HL-60 (cell line): Measurements from ENCODE around the gene PANK2.

Source experiments
- DNase-seq, 2 experiments: peaks; one replicate each; pipeline ENCODE4 v3.0.0-alpha.2; 2010 to 2020; ENCODE audit warnings: low read depth in 1 of 2, low spot score in 1 of 2
- H3K27ac ChIP-seq: fragments of 250-450 bp; sonication (Bioruptor Pico); replicated peaks from 2 replicates; pipeline ENCODE4 v1.5.1; 2020; ENCODE audit warnings: mild to moderate bottlenecking, moderate library complexity
- H3K27me3 ChIP-seq: fragments of 250-450 bp; sonication (Bioruptor Pico); 2 replicates; pipeline ENCODE4 v1.5.1; 2021; ENCODE audit warnings: mild to moderate bottlenecking, moderate library complexity; ENCODE audit not compliant: insufficient read depth, poor library complexity, severe bottlenecking
- H3K4me3 ChIP-seq: replicated peaks from 2 replicates; pipeline ENCODE4 v1.5.1; 2011; ENCODE audit warnings: mild to moderate bottlenecking, control low read depth, low read length; ENCODE audit not compliant: insufficient read depth
- GABPA ChIP-seq: IDR thresholded peaks from 2 replicates; pipeline ENCODE4 v1.6.1; 2012; ENCODE audit warnings: low read depth
- POLR2AphosphoS5 ChIP-seq: IDR thresholded peaks from 2 replicates; pipeline ENCODE4 v1.6.1; 2012; ENCODE audit warnings: low read depth
- SPI1 ChIP-seq: IDR thresholded peaks from 2 replicates; pipeline ENCODE4 v1.6.1; 2012; ENCODE audit warnings: low read depth, mild to moderate bottlenecking, borderline replicate concordance
- TF ChIP-seq, protein P1 (sequence below): IDR thresholded peaks from one replicate; pipeline ENCODE4 v1.5.1; 2011; ENCODE audit warnings: low read length, control low read depth, inconsistent platforms; ENCODE audit not compliant: insufficient read depth
- TF ChIP-seq, protein P2 (sequence below): IDR thresholded peaks from 2 replicates; pipeline ENCODE4 v1.6.1; 2012; ENCODE audit warnings: low read depth; ENCODE audit not compliant: insufficient replicate concordance

Gene PANK2

DNA sequence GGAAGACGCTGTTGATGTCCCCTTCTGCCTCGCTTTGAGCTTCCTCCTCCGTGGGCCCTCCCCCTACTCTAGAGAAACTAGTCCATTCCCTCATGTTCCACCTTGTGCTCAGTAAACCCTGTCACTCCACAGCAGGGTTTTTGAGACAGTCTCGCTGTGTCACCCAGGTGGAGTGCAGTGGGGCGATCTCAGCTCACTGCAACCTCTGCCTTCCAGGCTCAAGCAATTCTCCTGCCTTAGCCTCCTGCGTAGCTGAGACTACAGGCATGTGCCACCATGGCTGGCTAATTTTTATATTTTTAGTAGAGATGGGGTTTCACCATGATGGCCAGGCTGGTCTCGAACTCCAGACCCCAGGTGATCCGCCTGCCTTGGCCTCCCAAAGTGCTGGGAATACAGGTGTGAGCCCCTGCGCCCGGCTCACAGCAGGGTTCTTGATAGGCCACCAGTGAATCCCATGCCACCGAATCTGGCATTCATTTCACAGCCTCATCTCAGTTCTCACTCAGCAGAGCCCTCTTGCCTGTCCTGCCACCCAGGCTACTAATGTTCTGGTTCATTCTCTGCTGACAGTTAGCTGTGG, 36.0 kb downstream of the PANK2 start:
- H3K27me3 ChIP-seq = no peaks in the 10 kb centered on the region
- DNase-seq = no peak
- TF ChIP-seq SPI1 = no peak
- TF ChIP-seq, protein P1, sequence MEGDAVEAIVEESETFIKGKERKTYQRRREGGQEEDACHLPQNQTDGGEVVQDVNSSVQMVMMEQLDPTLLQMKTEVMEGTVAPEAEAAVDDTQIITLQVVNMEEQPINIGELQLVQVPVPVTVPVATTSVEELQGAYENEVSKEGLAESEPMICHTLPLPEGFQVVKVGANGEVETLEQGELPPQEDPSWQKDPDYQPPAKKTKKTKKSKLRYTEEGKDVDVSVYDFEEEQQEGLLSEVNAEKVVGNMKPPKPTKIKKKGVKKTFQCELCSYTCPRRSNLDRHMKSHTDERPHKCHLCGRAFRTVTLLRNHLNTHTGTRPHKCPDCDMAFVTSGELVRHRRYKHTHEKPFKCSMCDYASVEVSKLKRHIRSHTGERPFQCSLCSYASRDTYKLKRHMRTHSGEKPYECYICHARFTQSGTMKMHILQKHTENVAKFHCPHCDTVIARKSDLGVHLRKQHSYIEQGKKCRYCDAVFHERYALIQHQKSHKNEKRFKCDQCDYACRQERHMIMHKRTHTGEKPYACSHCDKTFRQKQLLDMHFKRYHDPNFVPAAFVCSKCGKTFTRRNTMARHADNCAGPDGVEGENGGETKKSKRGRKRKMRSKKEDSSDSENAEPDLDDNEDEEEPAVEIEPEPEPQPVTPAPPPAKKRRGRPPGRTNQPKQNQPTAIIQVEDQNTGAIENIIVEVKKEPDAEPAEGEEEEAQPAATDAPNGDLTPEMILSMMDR = no peak
- TF ChIP-seq POLR2AphosphoS5 = no peak
- TF ChIP-seq, protein P2, sequence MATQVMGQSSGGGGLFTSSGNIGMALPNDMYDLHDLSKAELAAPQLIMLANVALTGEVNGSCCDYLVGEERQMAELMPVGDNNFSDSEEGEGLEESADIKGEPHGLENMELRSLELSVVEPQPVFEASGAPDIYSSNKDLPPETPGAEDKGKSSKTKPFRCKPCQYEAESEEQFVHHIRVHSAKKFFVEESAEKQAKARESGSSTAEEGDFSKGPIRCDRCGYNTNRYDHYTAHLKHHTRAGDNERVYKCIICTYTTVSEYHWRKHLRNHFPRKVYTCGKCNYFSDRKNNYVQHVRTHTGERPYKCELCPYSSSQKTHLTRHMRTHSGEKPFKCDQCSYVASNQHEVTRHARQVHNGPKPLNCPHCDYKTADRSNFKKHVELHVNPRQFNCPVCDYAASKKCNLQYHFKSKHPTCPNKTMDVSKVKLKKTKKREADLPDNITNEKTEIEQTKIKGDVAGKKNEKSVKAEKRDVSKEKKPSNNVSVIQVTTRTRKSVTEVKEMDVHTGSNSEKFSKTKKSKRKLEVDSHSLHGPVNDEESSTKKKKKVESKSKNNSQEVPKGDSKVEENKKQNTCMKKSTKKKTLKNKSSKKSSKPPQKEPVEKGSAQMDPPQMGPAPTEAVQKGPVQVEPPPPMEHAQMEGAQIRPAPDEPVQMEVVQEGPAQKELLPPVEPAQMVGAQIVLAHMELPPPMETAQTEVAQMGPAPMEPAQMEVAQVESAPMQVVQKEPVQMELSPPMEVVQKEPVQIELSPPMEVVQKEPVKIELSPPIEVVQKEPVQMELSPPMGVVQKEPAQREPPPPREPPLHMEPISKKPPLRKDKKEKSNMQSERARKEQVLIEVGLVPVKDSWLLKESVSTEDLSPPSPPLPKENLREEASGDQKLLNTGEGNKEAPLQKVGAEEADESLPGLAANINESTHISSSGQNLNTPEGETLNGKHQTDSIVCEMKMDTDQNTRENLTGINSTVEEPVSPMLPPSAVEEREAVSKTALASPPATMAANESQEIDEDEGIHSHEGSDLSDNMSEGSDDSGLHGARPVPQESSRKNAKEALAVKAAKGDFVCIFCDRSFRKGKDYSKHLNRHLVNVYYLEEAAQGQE = no peak
- no peak for TF ChIP-seq GABPA
- peak overlapping the region; percentile 46 for H3K27ac ChIP-seq
- no peak overlapping the region for H3K4me3 ChIP-seq

DNA sequence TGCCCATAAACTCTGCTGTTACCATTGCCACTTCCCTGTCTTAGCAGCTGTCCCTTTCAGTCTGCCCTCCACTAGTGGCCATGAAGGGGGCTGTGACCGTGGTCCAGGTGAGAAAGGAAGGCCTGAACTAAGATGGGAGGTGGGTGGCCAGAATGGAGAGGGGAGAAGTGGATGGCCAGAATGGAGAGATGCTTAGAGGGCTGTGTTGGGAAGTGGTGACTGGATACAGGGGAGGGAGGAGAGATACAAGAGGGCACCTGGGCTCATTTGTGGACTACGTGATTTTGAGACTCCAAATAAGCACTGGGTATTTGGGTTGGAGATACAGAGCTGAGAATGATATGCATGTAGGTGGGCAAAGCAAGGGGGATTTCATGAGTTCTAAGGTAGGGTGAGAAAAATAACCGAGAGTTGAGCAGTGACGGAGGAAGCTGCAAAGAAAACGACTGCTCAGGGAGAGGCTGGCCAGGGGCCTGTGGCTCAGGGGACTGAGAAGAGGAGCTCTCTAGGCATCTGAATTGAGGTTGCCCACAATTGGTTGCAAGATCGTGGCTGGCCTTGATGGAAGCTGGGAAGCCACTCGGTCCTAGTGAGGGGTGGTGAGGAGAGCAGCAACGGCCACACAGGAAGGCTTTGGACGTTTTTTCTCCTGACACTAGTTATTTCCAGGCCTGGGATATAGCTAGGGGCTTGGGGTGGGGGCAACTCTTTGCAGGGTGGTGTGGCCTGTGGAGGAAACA, 36.9 kb downstream of the PANK2 start:
- Histone ChIP-seq H3K27me3 (no peaks in the 10 kb centered on the region), H3K4me3 (no peak overlapping the region), H3K27ac (peak overlapping the region; percentile 46)
- peak; percentile 39 to 55 for DNase-seq
- peak; percentile 12; the same call in 1 of the 2 replicates for TF ChIP-seq SPI1
- peak; percentile 84 for TF ChIP-seq POLR2AphosphoS5
- TF ChIP-seq GABPA = no peak

DNA sequence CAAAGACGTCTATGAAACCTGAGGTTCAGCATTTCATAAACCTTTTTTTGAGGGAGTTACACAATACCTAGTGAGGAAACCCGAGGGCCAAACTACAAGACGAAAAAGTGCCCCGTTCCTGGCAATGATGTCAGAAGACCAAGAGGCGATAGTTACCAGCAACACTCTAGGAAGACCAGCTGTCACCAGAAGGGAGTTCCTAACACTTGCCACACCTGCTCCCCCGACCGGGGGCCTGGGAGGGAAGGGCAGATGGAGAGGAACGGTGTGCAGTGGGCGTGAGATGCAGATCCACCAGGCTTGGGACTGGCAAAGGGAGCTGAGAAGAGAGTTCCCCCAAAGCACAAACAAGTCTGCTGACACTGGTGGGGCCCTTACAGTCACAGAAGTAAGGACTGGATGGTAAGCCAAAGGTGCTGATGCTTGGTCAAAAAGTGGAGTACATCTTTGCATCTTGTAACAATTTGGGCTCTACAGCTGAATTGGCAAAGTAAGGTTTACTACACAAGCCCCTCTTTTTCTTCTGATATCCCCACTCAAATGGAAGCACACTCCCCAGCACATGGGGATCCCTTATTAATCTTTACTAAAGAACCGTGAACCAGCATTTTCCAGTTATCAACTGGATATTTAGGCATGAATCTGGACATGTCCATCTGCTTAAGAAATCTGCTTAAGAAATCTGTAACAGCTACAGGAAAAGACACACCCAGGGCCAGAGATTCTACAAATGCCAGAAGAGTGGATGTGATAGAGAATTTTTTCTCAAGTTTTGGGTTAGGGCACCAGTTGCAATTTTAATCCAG, 38.5 kb downstream of the PANK2 start:
- Histone ChIP-seq H3K27me3 (no peaks in the 10 kb centered on the region), H3K4me3 (no peak overlapping the region), H3K27ac (peak overlapping the region; percentile 46)
- DNase-seq = peak; percentile 89 to 90
- TF ChIP-seq POLR2AphosphoS5 (peak; percentile 86), SPI1 (no peak), GABPA (no peak)
- TF ChIP-seq, protein P2 = no peak
- TF ChIP-seq, protein P1 = no peak

DNA sequence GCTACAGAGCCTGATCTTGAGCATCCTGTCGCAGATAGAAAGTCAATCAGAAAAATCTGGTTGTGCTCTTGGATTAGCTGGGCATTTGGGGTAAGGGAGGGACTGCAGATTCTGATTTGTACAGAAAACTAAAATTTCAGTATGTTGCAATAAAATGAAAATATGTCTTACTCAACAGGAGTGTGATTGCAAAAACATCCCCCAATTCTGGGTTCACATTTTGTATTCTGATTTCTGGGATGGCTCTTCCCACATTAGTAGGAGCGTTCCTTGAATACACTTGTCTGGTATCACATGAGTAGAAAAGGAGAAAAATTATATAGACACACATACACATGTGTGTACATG, 40.5 kb downstream of the PANK2 start:
- no peak overlapping the region for H3K4me3 ChIP-seq
- TF ChIP-seq POLR2AphosphoS5 = no peak; the same call in 1 of the 2 replicates
- TF ChIP-seq, protein P1 = no peak
- no peak for TF ChIP-seq GABPA
- TF ChIP-seq, protein P2 = no peak
- no peak for TF ChIP-seq SPI1
- no peak for DNase-seq
- no peaks in the 10 kb centered on the region for H3K27me3 ChIP-seq
- no peak overlapping the region for H3K27ac ChIP-seq
